Transverse colon (tissue), 4 donors: ENCODE results near the gene TMEM235. TPM values are rescaled to one million over a fixed set of nuclear protein-coding genes. Genes with fewer than 3 reads are reported as not detected.

Source experiments
- DNase-seq: peaks from one replicate; pipeline ENCODE4 v3.0.0-alpha.2; 2019
- H3K27ac ChIP-seq, 4 donors: fragments of 200-600 bp; sonication (generic); 2 replicates each; pipeline ENCODE4 v1.5.1; 2016 to 2018; ENCODE audit warnings: inconsistent platforms in 4 of 4
- H3K27me3 ChIP-seq: fragments of 200-600 bp; sonication (generic); 2 replicates; pipeline ENCODE4 v1.5.1; 2017; ENCODE audit warnings: inconsistent platforms
- H3K36me3 ChIP-seq, 4 donors: fragments of 200-600 bp; sonication (generic); 2 replicates each; pipeline ENCODE4 v1.5.1; 2017 to 2019; ENCODE audit warnings: inconsistent platforms in 4 of 4
- H3K4me1 ChIP-seq, 4 donors: fragments of 200-600 bp; sonication (generic); 2 replicates each; pipeline ENCODE4 v1.5.1; 2017 to 2020; ENCODE audit warnings: inconsistent platforms in 4 of 4
- H3K4me3 ChIP-seq, 4 donors: fragments of 200-600 bp; sonication (generic); 1 replicate in 1 of 4; 2 replicates in 3 of 4; pipeline versions ENCODE4 v1.5.1 to v1.6.1; 2017 to 2019; ENCODE audit warnings: inconsistent platforms in 4 of 4
- H3K9me3 ChIP-seq, 2 donors: fragments of 200-600 bp; sonication (generic); 2 replicates each; pipeline ENCODE4 v1.5.1; 2017 to 2019; ENCODE audit warnings: inconsistent platforms in 2 of 2
- CTCF ChIP-seq, 5 experiments: fragments of 200-600 bp in 3 of 5; fragments of 450-650 bp in 2 of 5; sonication (generic) in 3 of 5; IDR thresholded peaks; 1 replicate in 2 of 5; 2 replicates in 3 of 5; pipeline ENCODE4 v1.5.1; 2016 to 2017; ENCODE audit warnings: antibody characterized with exemption in 5 of 5, inconsistent platforms in 3 of 5, mild to moderate bottlenecking in 2 of 5, moderate library complexity in 1 of 5
- EP300 ChIP-seq: sonication (generic); formaldehyde crosslinking; IDR thresholded peaks from one replicate; pipeline ENCODE4 v1.6.1; 2017; ENCODE audit warnings: antibody characterized with exemption, low read depth
- POLR2A ChIP-seq: fragments of 450-650 bp; IDR thresholded peaks from one replicate; pipeline ENCODE4 v1.6.1; 2016; ENCODE audit warnings: antibody characterized with exemption, mild to moderate bottlenecking, moderate library complexity
- POLR2AphosphoS5 ChIP-seq, 3 donors: sonication (generic); formaldehyde crosslinking; IDR thresholded peaks; one replicate each; pipeline ENCODE4 v1.6.1; 2016; ENCODE audit warnings: antibody characterized with exemption in 3 of 3
- WGBS, 2 donors: methylation state at CpG; one replicate each; pipeline ENCODE4 v1.1.5; 2018; ENCODE audit warnings: low coverage in 1 of 2; 5-methylcytosine and 5-hydroxymethylcytosine counted together
- in situ Hi-C, 4 donors: fragments of 200-750 bp; cut with MboI; loops; one replicate each; pipeline versions ENCODE4 v1.15.0 to v1.15.1; 2017; ENCODE audit warnings: low sequenced_read_pairs in 3 of 4, low pct_ligation_motif_present in 1 of 4, low pct_unique_long_range_greater_than_20kb in 1 of 4
- intact Hi-C: fragments of 100-400 bp; cut with DNase I; formaldehyde crosslinking; loops from one replicate; pipeline ENCODE4 v1.15.1; 2023; ENCODE audit warnings: low total_unique reads
- total RNA-seq, 4 donors: library from RNA; depleted of rRNA; stranded (reverse); fragments of >200 nt; gene quantifications; one replicate each; pipeline ENCODE4 v1.1.0, GENCODE V29; 2016

The TMEM235 gene
- total RNA-seq, 4 donors from 2014 or later = not detected

- no peaks in the 10 kb centered on the region for H3K4me1 ChIP-seq
- intact Hi-C loops = no loop called here
- H3K9me3 ChIP-seq = no peaks in the 10 kb centered on the region
- no peak overlapping the region for H3K27ac ChIP-seq
- TF ChIP-seq POLR2A = no peak
- TF ChIP-seq CTCF (IDR thresholded peaks at IDR 0.05) = no peak
- no peak for TF ChIP-seq EP300
- TF ChIP-seq POLR2AphosphoS5 (IDR thresholded peaks at IDR 0.05) = no peak
- 90% methylated on average over 7 of the region's 9 CpGs; no CpG with 5 or more reads in 1 of the 2 donors for WGBS, 2 donors
- no peak overlapping the region for H3K4me3 ChIP-seq
- in situ Hi-C loops = no loop called here
- no peak for DNase-seq
- H3K36me3 ChIP-seq = no peaks in the 10 kb centered on the region
- H3K27me3 ChIP-seq = no peaks in the 10 kb centered on the region
Observed at GRCh38 chr17:78239489-78239931, 8.1 kb downstream of the TMEM235 start.

GRCh38 chr17:78240012-78240655 is 8.7 kb downstream of the TMEM235 start:
- Histone ChIP-seq H3K4me1 (no peaks in the 10 kb centered on the region), H3K27me3 (no peaks in the 10 kb centered on the region), H3K36me3 (no peaks in the 10 kb centered on the region), H3K4me3 (no peak overlapping the region), H3K9me3 (no peaks in the 10 kb centered on the region), H3K27ac (no peak overlapping the region)
- WGBS, 2 donors = 77% methylated on average over 12 of the region's 12 CpGs; no CpG with 5 or more reads in 1 of the 2 donors
- TF ChIP-seq CTCF (IDR thresholded peaks at IDR 0.05) = no peak
- no peak for TF ChIP-seq POLR2AphosphoS5 (IDR thresholded peaks at IDR 0.05)
- TF ChIP-seq POLR2A = no peak
- no peak for TF ChIP-seq EP300
- in situ Hi-C loops = loop anchor here in 3 of 4 donors (10.0 kb wide), 2 partner anchors 125 to 135 kb away; no protein-coding TSS in a partner anchor
- intact Hi-C loops = no loop called here
- DNase-seq = no peak

GRCh38 chr17:78240839-78241238 is 9.4 kb downstream of the TMEM235 start:
- no peaks in the 10 kb centered on the region for H3K27me3 ChIP-seq
- no peak for DNase-seq
- H3K4me3 ChIP-seq = no peak overlapping the region
- intact Hi-C loops (no loop called here), in situ Hi-C loops (loop anchor here in 3 of 4 donors (10.0 kb wide), 2 partner anchors 126 to 136 kb away; no protein-coding TSS in a partner anchor)
- H3K4me1 ChIP-seq = no peaks in the 10 kb centered on the region
- no peak overlapping the region for H3K27ac ChIP-seq
- TF ChIP-seq CTCF (IDR thresholded peaks at IDR 0.05) (no peak), POLR2A (no peak), EP300 (no peak), POLR2AphosphoS5 (IDR thresholded peaks at IDR 0.05) (no peak)
- H3K9me3 ChIP-seq = no peaks in the 10 kb centered on the region
- no peaks in the 10 kb centered on the region for H3K36me3 ChIP-seq
- WGBS, 2 donors = 78 to 84% methylated on average over 6 to 9 of the region's 9 CpGs

GRCh38 chr17:78241277-78242023 is 10.0 kb downstream of the TMEM235 start:
- H3K36me3 ChIP-seq = no peaks in the 10 kb centered on the region
- intact Hi-C loops = no loop called here
- TF ChIP-seq EP300 (no peak), POLR2AphosphoS5 (IDR thresholded peaks at IDR 0.05) (no peak)
- H3K27ac ChIP-seq = no peak overlapping the region
- no peak overlapping the region for H3K4me3 ChIP-seq
- no peak for DNase-seq
- in situ Hi-C loops = loop anchor here in 3 of 4 donors (10.0 kb wide), 2 partner anchors 127 to 137 kb away; no protein-coding TSS in a partner anchor
- H3K4me1 ChIP-seq = no peaks in the 10 kb centered on the region
- 89 to 100% methylated on average over 3 to 12 of the region's 13 CpGs for WGBS, 2 donors
- no peaks in the 10 kb centered on the region for H3K9me3 ChIP-seq
- no peaks in the 10 kb centered on the region for H3K27me3 ChIP-seq
